Gastrocnemius medialis (tissue), 4 donors: ENCODE data around the gene INSIG1. TPM values are rescaled to one million over a fixed set of nuclear protein-coding genes. Genes with fewer than 3 reads are reported as not detected.

Experiments
- ATAC-seq, 2 donors: fragments of 150-250 bp; one replicate each; pipeline ENCODE4 v1.9.1; 2016
- DNase-seq, 2 donors: peaks; one replicate each; pipeline ENCODE4 v3.0.0-alpha.2; 2019
- H3K27ac ChIP-seq, 4 donors: fragments of 200-600 bp; sonication (generic); 1 replicate in 1 of 4; 2 replicates in 3 of 4; pipeline ENCODE4 v1.5.1; 2016 to 2018; ENCODE audit warnings: mild to moderate bottlenecking in 2 of 4, moderate library complexity in 1 of 4
- H3K27me3 ChIP-seq, 3 donors: fragments of 200-600 bp; sonication (generic) in 2 of 3; 1 replicate in 1 of 3; 2 replicates in 2 of 3; pipeline versions ENCODE4 v1.5.1 to v1.6.0; 2016 to 2019; ENCODE audit warnings: mild to moderate bottlenecking in 1 of 3, moderate library complexity in 1 of 3
- H3K36me3 ChIP-seq, 2 donors: fragments of 200-600 bp; sonication (generic) in 1 of 2; one replicate each; pipeline ENCODE4 v1.5.1; 2017 to 2018
- H3K4me1 ChIP-seq, 2 donors: fragments of 200-600 bp; sonication (generic) in 1 of 2; one replicate each; pipeline ENCODE4 v1.5.1; 2016 to 2017; ENCODE audit warnings: mild to moderate bottlenecking in 2 of 2
- H3K4me3 ChIP-seq, 4 donors: fragments of 200-600 bp; sonication (generic) in 3 of 4; 1 replicate in 1 of 4; 2 replicates in 3 of 4; pipeline ENCODE4 v1.5.1; 2016 to 2019; ENCODE audit warnings: mild to moderate bottlenecking in 2 of 4
- H3K9me3 ChIP-seq, 3 donors: fragments of 200-600 bp; sonication (generic) in 2 of 3; 1 replicate in 1 of 3; 2 replicates in 2 of 3; pipeline ENCODE4 v1.5.1; 2016 to 2019
- CTCF ChIP-seq, 5 experiments: fragments of 450-650 bp in 3 of 5; fragments of 200-600 bp in 2 of 5; sonication (generic) in 2 of 5; IDR thresholded peaks in 4 of 5; conservative IDR thresholded peaks in 1 of 5; 1 replicate in 4 of 5; 2 replicates in 1 of 5; pipeline ENCODE4 v1.5.1; 2016 to 2019; ENCODE audit warnings: antibody characterized with exemption in 5 of 5, mild to moderate bottlenecking in 3 of 5, moderate library complexity in 3 of 5
- POLR2A ChIP-seq, 2 donors: fragments of 450-650 bp; IDR thresholded peaks; one replicate each; pipeline ENCODE4 v1.6.1; 2017; ENCODE audit warnings: antibody characterized with exemption in 2 of 2, mild to moderate bottlenecking in 2 of 2, moderate library complexity in 2 of 2
- in situ Hi-C, 4 donors: fragments of 200-750 bp; cut with MboI; loops; one replicate each; pipeline versions ENCODE4 v1.15.0 to v1.8.0; 2017; ENCODE audit warnings: low sequenced_read_pairs in 4 of 4
- intact Hi-C: fragments of 100-400 bp; cut with DNase I; formaldehyde crosslinking; loops from one replicate; pipeline ENCODE4 v1.15.1; 2023; ENCODE audit warnings: low total_unique reads
- total RNA-seq, 4 donors: library from RNA; depleted of rRNA; stranded (reverse); fragments of >200 nt; gene quantifications; one replicate each; pipeline versions ENCODE4 v1.1.0 to v1.2.3, GENCODE V29; 2016

Gene INSIG1
- total RNA-seq, 4 donors from 2014 or later, result 11.1 to 15.9 (median 14.0) TPM

- intact Hi-C loops, result no loop called here
- Histone ChIP-seq H3K36me3 (no peaks in the 10 kb centered on the region), H3K27me3 (peaks cover 0 to 15% (median 12%) of the 10 kb centered on the region in 3 donors), H3K9me3 (no peaks in the 10 kb centered on the region), H3K4me1 (no peaks in the 10 kb centered on the region), H3K4me3 (no peak overlapping the region), H3K27ac (no peak overlapping the region)
- ATAC-seq (no peak), DNase-seq (no peak)
- in situ Hi-C loops, result loop anchor here in 3 of 4 donors (10.0 to 25.0 kb wide), 2 partner anchors 402 to 415 kb away; no protein-coding TSS in a partner anchor
- TF ChIP-seq POLR2A (IDR thresholded peaks at IDR 0.05) (no peak), CTCF (IDR thresholded peaks at IDR 0.05 in 4 of 5, conservative IDR thresholded peaks at IDR 0.05 in 1 of 5) (no peak)
Measured at GRCh38 chr7:155339474-155339873, 41.8 kb downstream of the INSIG1 start.

- in situ Hi-C loops, result loop anchor here in 3 of 4 donors (5.0 to 25.0 kb wide), 4 partner anchors 153 to 415 kb away; no protein-coding TSS in a partner anchor
- H3K4me3 ChIP-seq, result no peak overlapping the region
- ATAC-seq (no peak), DNase-seq (no peak)
- intact Hi-C loops, result no loop called here
- no peak overlapping the region for H3K27ac ChIP-seq
- H3K4me1 ChIP-seq, result peaks cover 0 to under 1% of the 10 kb centered on the region in 2 donors
- H3K27me3 ChIP-seq, result peaks cover 0 to 15% (median 12%) of the 10 kb centered on the region in 3 donors
- H3K9me3 ChIP-seq, result no peaks in the 10 kb centered on the region
- TF ChIP-seq POLR2A (IDR thresholded peaks at IDR 0.05) (no peak), CTCF (IDR thresholded peaks at IDR 0.05 in 4 of 5, conservative IDR thresholded peaks at IDR 0.05 in 1 of 5) (no peak)
- no peaks in the 10 kb centered on the region for H3K36me3 ChIP-seq
Measured at GRCh38 chr7:155340071-155340531, 42.4 kb downstream of the INSIG1 start.

DNA sequence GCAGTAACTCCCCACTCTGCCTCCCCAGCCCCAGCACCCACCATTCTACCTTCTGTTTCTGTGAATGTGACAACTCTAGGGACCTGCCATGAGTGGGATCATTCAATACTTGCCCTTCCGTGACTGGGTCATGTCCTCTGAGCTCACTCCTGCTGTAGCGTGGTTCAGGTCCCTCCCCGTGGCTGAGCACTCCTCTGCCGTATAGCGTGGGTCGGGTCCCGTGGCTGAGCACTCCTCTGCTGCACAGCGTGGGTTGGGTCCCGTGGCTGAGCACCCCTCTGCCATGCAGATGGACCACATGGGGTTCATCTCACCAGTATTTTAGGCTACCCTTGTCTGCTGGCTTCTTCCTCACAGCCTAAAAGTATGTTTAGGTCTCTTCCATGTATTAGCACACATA is 43.0 kb downstream of the INSIG1 start:
- no peak overlapping the region for H3K27ac ChIP-seq
- H3K4me3 ChIP-seq, result no peak overlapping the region
- no peaks in the 10 kb centered on the region for H3K9me3 ChIP-seq
- no peak for TF ChIP-seq POLR2A (IDR thresholded peaks at IDR 0.05)
- no peak for TF ChIP-seq CTCF (IDR thresholded peaks at IDR 0.05 in 4 of 5, conservative IDR thresholded peaks at IDR 0.05 in 1 of 5)
- no peak for DNase-seq
- peaks cover 0 to 4% of the 10 kb centered on the region in 2 donors for H3K4me1 ChIP-seq
- intact Hi-C loops, result no loop called here
- no peaks in the 10 kb centered on the region for H3K36me3 ChIP-seq
- in situ Hi-C loops, result loop anchor here in 3 of 4 donors (5.0 to 25.0 kb wide), 4 partner anchors 153 to 416 kb away; no protein-coding TSS in a partner anchor
- no peak for ATAC-seq
- peaks cover 0 to 13% (median 12%) of the 10 kb centered on the region in 3 donors for H3K27me3 ChIP-seq

GRCh38 chr7:155341463-155341983 is 43.8 kb downstream of the INSIG1 start:
- DNase-seq (no peak), ATAC-seq (no peak)
- TF ChIP-seq POLR2A (IDR thresholded peaks at IDR 0.05), result no peak
- Histone ChIP-seq H3K9me3 (no peaks in the 10 kb centered on the region), H3K27me3 (peaks cover 0 to 10% (median 5%) of the 10 kb centered on the region in 3 donors), H3K27ac (no peak overlapping the region), H3K36me3 (no peaks in the 10 kb centered on the region), H3K4me3 (no peak overlapping the region), H3K4me1 (peaks cover 0 to 4% of the 10 kb centered on the region in 2 donors)
- intact Hi-C loops (no loop called here), in situ Hi-C loops (loop anchor here in 3 of 4 donors (5.0 to 25.0 kb wide), 4 partner anchors 154 to 417 kb away; no protein-coding TSS in a partner anchor)

GRCh38 chr7:155342313-155342712 is 44.6 kb downstream of the INSIG1 start:
- no peak overlapping the region for H3K4me3 ChIP-seq
- in situ Hi-C loops, result loop anchor here in 3 of 4 donors (5.0 to 25.0 kb wide), 4 partner anchors 155 to 418 kb away; no protein-coding TSS in a partner anchor
- TF ChIP-seq CTCF (IDR thresholded peaks at IDR 0.05 in 4 of 5, conservative IDR thresholded peaks at IDR 0.05 in 1 of 5), result no peak
- TF ChIP-seq POLR2A (IDR thresholded peaks at IDR 0.05), result no peak
- peaks cover 0 to 4% of the 10 kb centered on the region in 2 donors for H3K4me1 ChIP-seq
- H3K36me3 ChIP-seq, result no peaks in the 10 kb centered on the region
- no peak for ATAC-seq
- H3K27me3 ChIP-seq, result peaks cover 0 to 4% (median 4%) of the 10 kb centered on the region in 3 donors
- H3K27ac ChIP-seq, result no peak overlapping the region
- H3K9me3 ChIP-seq, result no peaks in the 10 kb centered on the region
- no peak for DNase-seq
- intact Hi-C loops, result no loop called here
